Measurements from ENCODE around the gene CFAP69.

Gene CFAP69

GRCh38 chr7:90222811-90223725, 21.9 kb upstream of the CFAP69 start:
- no peak for TF ChIP-seq CTCF (IDR thresholded peaks at IDR 0.05; ENCODE audit: extremely low read depth, missing control alignments)
- DNase-seq (ENCODE audit: low spot score): no peak

GRCh38 chr7:90224195-90224594, 20.8 kb upstream of the CFAP69 start:
- no peak for TF ChIP-seq CTCF (IDR thresholded peaks at IDR 0.05; ENCODE audit: extremely low read depth, missing control alignments)
- DNase-seq (ENCODE audit: low spot score): no peak

GRCh38 chr7:90225181-90225580, 19.8 kb upstream of the CFAP69 start:
- no peak for TF ChIP-seq CTCF (IDR thresholded peaks at IDR 0.05; ENCODE audit: extremely low read depth, missing control alignments)
- no peak for DNase-seq (ENCODE audit: low spot score)

- DNase-seq (ENCODE audit: low spot score): no peak
- no peak for TF ChIP-seq CTCF (IDR thresholded peaks at IDR 0.05; ENCODE audit: extremely low read depth, missing control alignments)
These were observed 19.4 kb upstream of the CFAP69 start for GRCh38 chr7:90225601-90226000.

- TF ChIP-seq CTCF (IDR thresholded peaks at IDR 0.05; ENCODE audit: extremely low read depth, missing control alignments): no peak
- DNase-seq (ENCODE audit: low spot score): no peak
These were observed 17.7 kb upstream of the CFAP69 start for GRCh38 chr7:90227259-90227658.

- TF ChIP-seq CTCF (IDR thresholded peaks at IDR 0.05; ENCODE audit: extremely low read depth, missing control alignments): no peak
- no peak for DNase-seq (ENCODE audit: low spot score)
These were observed 15.3 kb upstream of the CFAP69 start for GRCh38 chr7:90229682-90230081.

- no peak for DNase-seq (ENCODE audit: low spot score)
These were observed 14.1 kb upstream of the CFAP69 start for GRCh38 chr7:90230834-90231233.

More at GRCh38 chr7:90230834-90231233, 14.1 kb upstream of the CFAP69 start:
- no peak for TF ChIP-seq CTCF (IDR thresholded peaks at IDR 0.05; ENCODE audit: extremely low read depth, missing control alignments)
